GM12878 (cell line): ENCODE results near the gene PCID2. TPM values are rescaled to one million over a fixed set of nuclear protein-coding genes. Genes with fewer than 3 reads are reported as not detected.

Experiments used
- ATAC-seq: fragments of 200-7000 bp; cut with Tn5 transposase; 3 replicates; pipeline ENCODE4 v1.9.1; 2020; ENCODE audit warnings: mild to moderate bottlenecking, moderate library complexity
- BruUV-seq: library from RNA; stranded (reverse); fragments of 400-500 nt; replicated peaks from 2 replicates; lab custom pipeline; 2021; lab: Mats Ljungman, UMichigan
- CTCF ChIA-PET: fragments of 300-600 bp; sonication (Branson Sonifier 250); formaldehyde crosslinking; extraction: SDS; loops from one replicate; lab custom pipeline; 2021; ENCODE audit warnings: inconsistent platforms; lab: Yijun Ruan, JAX
- POLR2A ChIA-PET: fragments of 350-600 bp; formaldehyde crosslinking; extraction: SDS; loops from one replicate; lab custom pipeline; 2021; ENCODE audit warnings: inconsistent platforms; lab: Charles Lee
- RAD21 ChIA-PET: fragments of 300-600 bp; sonication (Branson Sonifier 250); formaldehyde crosslinking; loops from one replicate; lab custom pipeline; 2023; ENCODE audit warnings: antibody characterized with exemption; ENCODE audit not compliant: unreplicated experiment; lab: Charles Lee
- SMC1A ChIA-PET: fragments of 300-600 bp; sonication (Branson Sonifier 250); formaldehyde crosslinking; loops from one replicate; lab custom pipeline; 2023; ENCODE audit not compliant: unreplicated experiment, uncharacterized antibody; lab: Charles Lee
- DNase-seq: peaks from one replicate; pipeline ENCODE4 v3.0.0-alpha.2; 2011; ENCODE audit warnings: low read depth, low spot score
- FAIRE-seq: peaks from 3 replicates; lab custom pipeline; 2011; peaks lifted over from hg19 to GRCh38; lab: Jason Lieb, UNC
- H2AFZ ChIP-seq: 2 replicates; pipeline ENCODE4 v1.6.0; 2011; ENCODE audit warnings: low read depth, low read length, control low read depth; ENCODE audit not compliant: control insufficient read depth
- H3K27ac ChIP-seq: 2 replicates; pipeline ENCODE4 v1.5.1; 2011; ENCODE audit warnings: control low read depth; ENCODE audit not compliant: control insufficient read depth, insufficient read depth
- H3K27me3 ChIP-seq, 2 experiments: replicated peaks in 1 of 2; 2 replicates each; pipeline versions ENCODE4 v1.6.0 to v1.6.1; 2011; ENCODE audit warnings: low read length in 1 of 2; ENCODE audit not compliant: control insufficient read depth in 2 of 2, insufficient read depth in 2 of 2
- H3K36me3 ChIP-seq, 2 experiments: 2 replicates each; pipeline ENCODE4 v1.5.1; 2011; ENCODE audit warnings: low read length in 1 of 2; ENCODE audit not compliant: control insufficient read depth in 2 of 2, insufficient read depth in 2 of 2
- H3K4me1 ChIP-seq: 2 replicates; pipeline ENCODE4 v1.6.1; 2011; ENCODE audit warnings: mild to moderate bottlenecking, low read length, moderate library complexity, mixed read lengths; ENCODE audit not compliant: control insufficient read depth, insufficient read depth
- H3K4me2 ChIP-seq: 2 replicates; pipeline ENCODE4 v1.6.0; 2011; ENCODE audit warnings: control low read depth; ENCODE audit not compliant: control insufficient read depth, insufficient read depth
- H3K4me3 ChIP-seq: fragments of 200-600 bp; sonication (generic); 2 replicates; pipeline ENCODE4 v1.5.1; 2016
- H3K79me2 ChIP-seq: 2 replicates; pipeline ENCODE4 v1.6.0; 2011; ENCODE audit warnings: low read length; ENCODE audit not compliant: control insufficient read depth, insufficient read depth
- H3K9ac ChIP-seq: 2 replicates; pipeline ENCODE4 v1.8.0; 2011; ENCODE audit warnings: low read length, control low read depth, mixed read lengths; ENCODE audit not compliant: control insufficient read depth, insufficient read depth
- H3K9me3 ChIP-seq: replicated peaks from 3 replicates; pipeline ENCODE4 v1.5.1; 2011; ENCODE audit warnings: mild to moderate bottlenecking, low read length; ENCODE audit not compliant: control insufficient read depth, insufficient read depth
- H4K20me1 ChIP-seq: 2 replicates; pipeline ENCODE4 v1.6.0; 2011; ENCODE audit not compliant: control insufficient read depth, insufficient read depth
- CREB1 ChIP-seq: IDR thresholded peaks from 2 replicates; pipeline ENCODE4 v1.6.1; 2012; ENCODE audit warnings: low read depth, mild to moderate bottlenecking, inconsistent platforms
- KLF5 ChIP-seq: fragments of 450-650 bp; IDR thresholded peaks from 2 replicates; pipeline ENCODE4 v1.6.1; 2014; ENCODE audit warnings: mild to moderate bottlenecking; ENCODE audit not compliant: partially characterized antibody
- MTA3 ChIP-seq: IDR thresholded peaks from 2 replicates; pipeline ENCODE4 v1.6.1; 2012; ENCODE audit warnings: low read length, inconsistent platforms, borderline replicate concordance
- WGBS: methylation state at CpG from one replicate; pipeline ENCODE4 v1.1.6; 2016; ENCODE audit warnings: low lambda C conversion rate; ENCODE audit not compliant: insufficient replicate concordance, insufficient coverage; ENCODE audit errors: missing lambda C conversion rate; 5-methylcytosine and 5-hydroxymethylcytosine counted together
- in situ Hi-C: fragments of 300-500 bp; cut with MboI; formaldehyde crosslinking; loops from 9 replicates; pipeline ENCODE4 v1.14.3; 2018; ENCODE audit warnings: mixed read lengths
- intact Hi-C: fragments of 100-400 bp; cut with micrococcal nuclease; formaldehyde crosslinking; loops from one replicate; pipeline ENCODE4 v1.14.2; 2022; ENCODE audit not compliant: unreplicated experiment
- polyA plus RNA-seq, 11 experiments: library from polyadenylated mRNA; depleted of rRNA in 4 of 11; unstranded in 6 of 11; stranded (reverse) in 5 of 11; fragments of >200 nt; fragmentation: Nextera tagmentation in 4 of 11; fragmentation: Illumina TruSeq in 1 of 11; extraction: Ambion mirVana in 4 of 11; extraction: Trizol in 1 of 11; gene quantifications; 1 replicate in 1 of 11; 2 replicates in 10 of 11; pipeline versions ENCODE4 v1.2.1 to v1.2.3, GENCODE V29; 2011 to 2016; ENCODE audit warnings: inconsistent platforms in 2 of 11, missing spikeins in 2 of 11, low read depth in 1 of 11
- total RNA-seq, 4 experiments: library from RNA; depleted of rRNA in 3 of 4; stranded (reverse); fragments of >200 nt in 3 of 4; fragmentation: Illumina TruSeq in 1 of 4; extraction: Trizol in 1 of 4; gene quantifications; 2 replicates each; pipeline versions ENCODE4 v1.2.1 to v1.2.3, GENCODE V29; 2013 to 2021
- TF ChIP-seq, protein P1 (sequence below): fragments of 450-650 bp; conservative IDR thresholded peaks from 2 replicates; pipeline ENCODE4 v1.6.1; 2017; ENCODE audit warnings: mild to moderate bottlenecking, moderate library complexity
- TF ChIP-seq, protein P2 (sequence below): fragments of 450-650 bp; IDR thresholded peaks from 2 replicates; pipeline ENCODE4 v1.6.1; 2017; ENCODE audit warnings: antibody characterized with exemption, mild to moderate bottlenecking, moderate library complexity
- TF ChIP-seq, protein P3 (sequence below): IDR thresholded peaks from 2 replicates; pipeline ENCODE4 v1.6.1; 2011; ENCODE audit warnings: low read depth, mild to moderate bottlenecking, low read length, moderate library complexity, borderline replicate concordance; ENCODE audit errors: extremely low read depth
- TF ChIP-seq, protein P4 (sequence below): fragments of 450-650 bp; IDR thresholded peaks from 2 replicates; pipeline ENCODE4 v1.6.1; 2017; ENCODE audit warnings: mild to moderate bottlenecking, moderate library complexity

The PCID2 gene
- total and polyA plus RNA-seq, 10 of the 15 experiments (the other 5 are each of a cell fraction or from before 2014, with no cell fraction given), result 37.0 to 98.1 (median 58.3) TPM

DNA sequence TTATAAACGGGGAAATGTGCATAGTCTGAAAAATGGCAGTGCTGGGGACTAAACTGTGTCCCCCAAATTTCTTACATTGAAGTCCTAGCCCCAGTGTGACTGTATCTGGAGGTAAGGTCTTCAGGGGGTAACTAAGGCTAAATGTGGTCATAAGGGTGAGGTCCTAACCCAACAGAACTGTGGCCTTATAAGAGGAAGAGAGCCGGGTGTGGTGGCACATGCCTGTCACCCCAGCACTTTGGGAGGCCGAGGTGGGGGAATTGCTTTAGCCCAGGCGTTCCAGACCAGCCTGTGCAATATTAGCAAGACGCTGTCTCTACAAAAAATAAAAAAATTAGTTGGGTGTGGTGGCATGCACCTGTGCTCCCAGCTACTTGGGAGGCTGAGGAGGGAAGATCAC is 32.2 kb downstream of the PCID2 start (continued):
- TF ChIP-seq, protein P1, sequence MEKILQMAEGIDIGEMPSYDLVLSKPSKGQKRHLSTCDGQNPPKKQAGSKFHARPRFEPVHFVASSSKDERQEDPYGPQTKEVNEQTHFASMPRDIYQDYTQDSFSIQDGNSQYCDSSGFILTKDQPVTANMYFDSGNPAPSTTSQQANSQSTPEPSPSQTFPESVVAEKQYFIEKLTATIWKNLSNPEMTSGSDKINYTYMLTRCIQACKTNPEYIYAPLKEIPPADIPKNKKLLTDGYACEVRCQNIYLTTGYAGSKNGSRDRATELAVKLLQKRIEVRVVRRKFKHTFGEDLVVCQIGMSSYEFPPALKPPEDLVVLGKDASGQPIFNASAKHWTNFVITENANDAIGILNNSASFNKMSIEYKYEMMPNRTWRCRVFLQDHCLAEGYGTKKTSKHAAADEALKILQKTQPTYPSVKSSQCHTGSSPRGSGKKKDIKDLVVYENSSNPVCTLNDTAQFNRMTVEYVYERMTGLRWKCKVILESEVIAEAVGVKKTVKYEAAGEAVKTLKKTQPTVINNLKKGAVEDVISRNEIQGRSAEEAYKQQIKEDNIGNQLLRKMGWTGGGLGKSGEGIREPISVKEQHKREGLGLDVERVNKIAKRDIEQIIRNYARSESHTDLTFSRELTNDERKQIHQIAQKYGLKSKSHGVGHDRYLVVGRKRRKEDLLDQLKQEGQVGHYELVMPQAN, result no peak
- no peak for TF ChIP-seq CREB1
- TF ChIP-seq, protein P2, sequence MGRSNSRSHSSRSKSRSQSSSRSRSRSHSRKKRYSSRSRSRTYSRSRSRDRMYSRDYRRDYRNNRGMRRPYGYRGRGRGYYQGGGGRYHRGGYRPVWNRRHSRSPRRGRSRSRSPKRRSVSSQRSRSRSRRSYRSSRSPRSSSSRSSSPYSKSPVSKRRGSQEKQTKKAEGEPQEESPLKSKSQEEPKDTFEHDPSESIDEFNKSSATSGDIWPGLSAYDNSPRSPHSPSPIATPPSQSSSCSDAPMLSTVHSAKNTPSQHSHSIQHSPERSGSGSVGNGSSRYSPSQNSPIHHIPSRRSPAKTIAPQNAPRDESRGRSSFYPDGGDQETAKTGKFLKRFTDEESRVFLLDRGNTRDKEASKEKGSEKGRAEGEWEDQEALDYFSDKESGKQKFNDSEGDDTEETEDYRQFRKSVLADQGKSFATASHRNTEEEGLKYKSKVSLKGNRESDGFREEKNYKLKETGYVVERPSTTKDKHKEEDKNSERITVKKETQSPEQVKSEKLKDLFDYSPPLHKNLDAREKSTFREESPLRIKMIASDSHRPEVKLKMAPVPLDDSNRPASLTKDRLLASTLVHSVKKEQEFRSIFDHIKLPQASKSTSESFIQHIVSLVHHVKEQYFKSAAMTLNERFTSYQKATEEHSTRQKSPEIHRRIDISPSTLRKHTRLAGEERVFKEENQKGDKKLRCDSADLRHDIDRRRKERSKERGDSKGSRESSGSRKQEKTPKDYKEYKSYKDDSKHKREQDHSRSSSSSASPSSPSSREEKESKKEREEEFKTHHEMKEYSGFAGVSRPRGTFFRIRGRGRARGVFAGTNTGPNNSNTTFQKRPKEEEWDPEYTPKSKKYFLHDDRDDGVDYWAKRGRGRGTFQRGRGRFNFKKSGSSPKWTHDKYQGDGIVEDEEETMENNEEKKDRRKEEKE, result no peak

DNA sequence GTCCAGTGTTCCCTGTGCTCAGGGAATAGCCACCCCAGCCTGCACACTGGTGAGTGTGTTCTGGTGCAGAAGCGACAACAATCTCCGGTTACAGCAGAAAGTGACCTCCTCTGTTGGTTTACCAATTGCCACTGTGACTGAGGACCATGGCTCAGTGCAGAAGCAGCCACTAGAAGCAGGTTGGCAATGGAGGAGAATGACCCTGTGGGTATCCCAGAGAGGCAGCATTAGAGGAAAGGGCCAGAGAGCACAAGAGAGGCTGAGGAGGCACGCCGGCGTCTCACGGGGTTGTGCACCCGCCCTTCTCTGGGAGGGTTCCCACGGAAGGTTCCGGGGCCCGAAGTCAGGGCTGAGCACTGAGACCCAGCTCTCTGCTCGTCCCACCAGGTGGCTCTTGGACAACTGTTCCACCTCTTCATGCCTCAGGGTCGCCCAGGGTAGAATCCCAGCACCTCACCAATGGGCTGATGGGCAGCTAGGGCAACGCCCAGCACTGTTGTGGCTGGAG is 36.0 kb downstream of the PCID2 start:
- in situ Hi-C loops, result no loop called here
- RAD21 ChIA-PET, result no interaction called here
- SMC1A ChIA-PET, result no interaction called here

More for the DNA sequence above, 36.0 kb downstream of the PCID2 start:
- ChIA-PET POLR2A (interaction anchor here (0.6 kb wide), 1 partner anchor 97 kb away, joined by 6 read pairs; no protein-coding TSS in a partner anchor), CTCF (no interaction called here)
- Histone ChIP-seq H3K27me3 (no peaks in the 10 kb centered on the region), H3K79me2 (no peaks in the 10 kb centered on the region), H3K4me3 (no peak overlapping the region)
- BruUV-seq, result no TSS peak
- no peak for FAIRE-seq
- WGBS, result 86% methylated on average over 9 of the region's 13 CpGs
- TF ChIP-seq, protein P3, sequence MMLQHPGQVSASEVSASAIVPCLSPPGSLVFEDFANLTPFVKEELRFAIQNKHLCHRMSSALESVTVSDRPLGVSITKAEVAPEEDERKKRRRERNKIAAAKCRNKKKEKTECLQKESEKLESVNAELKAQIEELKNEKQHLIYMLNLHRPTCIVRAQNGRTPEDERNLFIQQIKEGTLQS, result no peak
- TF ChIP-seq KLF5 (no peak), MTA3 (no peak)
- TF ChIP-seq, protein P4, sequence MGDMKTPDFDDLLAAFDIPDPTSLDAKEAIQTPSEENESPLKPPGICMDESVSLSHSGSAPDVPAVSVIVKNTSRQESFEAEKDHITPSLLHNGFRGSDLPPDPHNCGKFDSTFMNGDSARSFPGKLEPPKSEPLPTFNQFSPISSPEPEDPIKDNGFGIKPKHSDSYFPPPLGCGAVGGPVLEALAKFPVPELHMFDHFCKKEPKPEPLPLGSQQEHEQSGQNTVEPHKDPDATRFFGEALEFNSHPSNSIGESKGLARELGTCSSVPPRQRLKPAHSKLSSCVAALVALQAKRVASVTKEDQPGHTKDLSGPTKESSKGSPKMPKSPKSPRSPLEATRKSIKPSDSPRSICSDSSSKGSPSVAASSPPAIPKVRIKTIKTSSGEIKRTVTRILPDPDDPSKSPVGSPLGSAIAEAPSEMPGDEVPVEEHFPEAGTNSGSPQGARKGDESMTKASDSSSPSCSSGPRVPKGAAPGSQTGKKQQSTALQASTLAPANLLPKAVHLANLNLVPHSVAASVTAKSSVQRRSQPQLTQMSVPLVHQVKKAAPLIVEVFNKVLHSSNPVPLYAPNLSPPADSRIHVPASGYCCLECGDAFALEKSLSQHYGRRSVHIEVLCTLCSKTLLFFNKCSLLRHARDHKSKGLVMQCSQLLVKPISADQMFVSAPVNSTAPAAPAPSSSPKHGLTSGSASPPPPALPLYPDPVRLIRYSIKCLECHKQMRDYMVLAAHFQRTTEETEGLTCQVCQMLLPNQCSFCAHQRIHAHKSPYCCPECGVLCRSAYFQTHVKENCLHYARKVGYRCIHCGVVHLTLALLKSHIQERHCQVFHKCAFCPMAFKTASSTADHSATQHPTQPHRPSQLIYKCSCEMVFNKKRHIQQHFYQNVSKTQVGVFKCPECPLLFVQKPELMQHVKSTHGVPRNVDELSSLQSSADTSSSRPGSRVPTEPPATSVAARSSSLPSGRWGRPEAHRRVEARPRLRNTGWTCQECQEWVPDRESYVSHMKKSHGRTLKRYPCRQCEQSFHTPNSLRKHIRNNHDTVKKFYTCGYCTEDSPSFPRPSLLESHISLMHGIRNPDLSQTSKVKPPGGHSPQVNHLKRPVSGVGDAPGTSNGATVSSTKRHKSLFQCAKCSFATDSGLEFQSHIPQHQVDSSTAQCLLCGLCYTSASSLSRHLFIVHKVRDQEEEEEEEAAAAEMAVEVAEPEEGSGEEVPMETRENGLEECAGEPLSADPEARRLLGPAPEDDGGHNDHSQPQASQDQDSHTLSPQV, result no peak
- TF ChIP-seq, all 136 proteins: peak for 0
- no peaks in the 10 kb centered on the region; the same call in 2 of the 3 replicates for H3K9me3 ChIP-seq
- no peak overlapping the region for H3K9ac ChIP-seq
- ATAC-seq (no peak), DNase-seq (no peak)
- no peak overlapping the region for H3K4me2 ChIP-seq
- no peak overlapping the region for H3K27ac ChIP-seq
- no peak overlapping the region for H2AFZ ChIP-seq
- intact Hi-C loops, result no loop called here
- H3K4me1 ChIP-seq, result no peaks in the 10 kb centered on the region
- peaks cover 7 to 20% of the 10 kb centered on the region in 2 experiments for H3K36me3 ChIP-seq
- no peaks in the 10 kb centered on the region for H4K20me1 ChIP-seq
